IPS-NIHi7 (cell line): ENCODE data around the gene HAT1.

Experiments
- DNase-seq: peaks from one replicate; pipeline ENCODE4 v3.0.0; 2012; ENCODE audit warnings: mixed read lengths; ENCODE audit errors: extremely low spot score

Gene HAT1

DNA sequence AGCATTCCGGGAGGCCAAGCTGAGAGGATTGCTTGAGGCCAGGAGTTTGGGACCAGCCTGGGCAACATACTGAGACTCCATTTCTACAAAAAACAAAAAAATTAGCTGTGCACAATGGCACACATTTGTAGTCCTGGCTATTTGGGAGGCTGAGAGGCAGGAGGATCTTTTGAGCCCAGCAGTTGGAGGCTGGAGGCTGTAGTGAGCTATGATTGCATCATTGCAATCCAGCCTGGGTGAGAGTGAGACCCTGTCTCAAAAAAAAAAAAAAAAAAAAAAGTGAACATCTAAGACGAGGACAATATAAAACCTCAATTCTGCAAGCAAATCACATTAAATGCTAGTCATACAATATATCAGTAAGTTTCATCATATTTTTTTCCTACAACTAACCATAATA lies 2.8 kb upstream of the HAT1 start:
- no peak for DNase-seq

DNA sequence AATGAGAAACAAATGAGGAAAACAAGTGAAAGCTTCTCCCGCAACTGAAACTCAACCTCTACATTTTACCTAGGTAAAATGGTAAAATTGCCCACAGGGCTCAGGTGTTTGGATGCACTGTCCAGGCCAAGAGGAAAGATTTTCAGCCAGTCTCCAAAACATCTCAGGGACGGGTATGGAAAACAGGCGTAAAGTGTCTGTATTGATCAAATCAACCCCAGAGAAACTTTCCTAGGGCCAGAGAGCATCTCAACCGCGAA lies 361 bp upstream of the HAT1 start:
- no peak for DNase-seq

DNA sequence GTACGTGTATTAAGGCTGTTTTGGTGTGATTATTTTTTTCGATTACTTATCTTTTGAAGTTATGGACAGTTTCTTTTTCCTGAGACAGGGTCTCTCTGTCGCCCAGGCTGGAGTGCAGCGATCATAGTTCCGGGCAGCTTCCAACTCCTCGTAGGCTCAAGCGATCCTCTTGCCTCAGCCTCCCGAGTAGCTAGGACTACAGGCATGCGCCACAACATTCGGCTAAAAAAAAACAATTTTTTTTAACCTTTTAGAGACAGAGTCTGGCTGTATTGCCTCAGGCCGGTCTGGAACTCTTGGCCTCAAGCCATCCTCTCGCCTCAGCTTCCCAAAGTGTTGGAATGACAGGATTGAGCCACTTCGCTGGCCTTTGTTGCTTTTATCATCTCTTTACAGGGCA lies 945 bp downstream of the HAT1 start:
- no peak for DNase-seq

DNA sequence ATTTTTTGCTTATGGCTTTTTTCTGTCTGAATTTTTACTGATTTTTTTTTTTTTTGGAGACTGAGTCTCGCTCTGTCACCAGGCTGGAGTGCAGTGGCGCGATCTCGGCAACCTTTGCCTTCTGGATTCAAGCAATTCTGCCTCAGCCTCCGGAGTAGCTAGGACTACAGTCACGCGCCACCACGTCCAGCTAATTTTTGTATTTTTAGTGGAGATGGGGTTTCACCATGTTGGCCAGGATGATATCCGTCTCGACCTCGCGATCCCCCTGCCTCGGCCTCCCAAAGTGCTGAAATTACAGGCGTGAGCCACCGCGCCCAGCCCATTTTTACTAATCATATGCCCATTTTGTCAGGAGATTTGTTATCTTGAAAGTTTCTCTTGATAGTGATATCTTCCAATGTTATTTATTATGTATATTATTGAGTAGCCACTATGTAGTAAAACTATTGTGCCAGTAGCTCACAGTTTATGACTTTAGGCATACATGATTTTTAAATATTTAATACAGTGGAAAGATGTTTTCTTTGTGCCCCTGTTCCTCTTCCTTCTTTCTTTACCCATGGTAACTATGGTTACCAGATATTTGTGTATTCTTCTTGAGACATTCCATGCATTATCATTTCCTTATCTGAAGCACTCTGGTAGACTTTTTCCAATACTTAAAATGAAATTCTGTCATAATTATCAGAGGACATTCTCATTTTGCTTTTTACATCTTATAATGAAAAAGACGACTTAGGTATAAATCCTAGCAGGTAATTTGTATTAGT lies 2.1 kb downstream of the HAT1 start:
- DNase-seq: no peak

DNA sequence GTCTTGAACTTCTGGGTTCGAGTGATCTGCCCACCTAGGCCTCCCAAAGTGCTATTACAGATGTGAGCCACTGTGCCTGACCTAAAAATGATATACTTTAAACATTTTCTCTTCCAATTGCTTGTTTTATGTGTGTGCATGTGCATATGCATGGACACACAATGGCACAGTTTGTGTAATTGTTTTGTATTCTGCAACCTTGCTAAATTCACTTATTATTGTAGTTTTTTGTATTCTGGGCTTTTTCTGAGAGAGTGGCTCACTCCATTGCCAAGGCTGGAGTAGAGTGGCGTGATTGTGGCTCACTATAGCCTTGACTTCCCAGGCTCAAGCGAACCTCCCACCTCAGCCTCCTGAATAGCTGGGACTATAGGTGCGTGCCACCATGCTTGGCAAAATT lies 8.1 kb downstream of the HAT1 start:
- DNase-seq: no peak

DNA sequence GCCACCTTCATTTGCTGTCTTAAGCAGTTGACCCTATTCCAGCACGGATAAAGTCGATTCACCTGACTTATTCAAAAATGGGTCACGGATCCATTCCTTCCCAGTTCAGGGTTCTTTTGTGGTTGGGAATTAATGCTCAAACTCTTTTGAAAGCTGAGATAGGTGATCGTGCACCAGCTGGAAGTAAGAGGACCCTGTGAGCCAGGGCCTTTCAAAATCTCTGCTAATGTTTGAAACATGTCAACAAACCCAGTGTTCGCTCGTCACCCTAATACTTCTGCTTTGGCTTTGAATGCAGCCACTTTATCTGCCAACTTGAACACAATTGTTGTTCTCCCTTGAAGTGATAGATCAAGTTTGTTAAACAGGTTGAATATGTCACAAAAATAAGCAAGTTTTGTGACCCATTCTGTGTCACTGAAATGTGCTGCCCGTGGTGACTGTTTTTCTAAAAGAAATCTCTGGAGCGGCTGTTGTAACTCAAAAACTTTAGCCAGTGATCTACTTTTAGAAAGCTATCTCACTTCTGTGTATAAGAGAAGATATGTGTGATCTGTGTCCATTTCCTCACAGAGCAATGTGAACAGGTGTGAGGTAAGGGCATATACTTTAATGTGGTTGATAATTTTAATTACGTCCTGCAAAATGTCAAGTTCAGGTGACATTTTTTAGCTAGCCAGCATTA lies 16.9 kb downstream of the HAT1 start:
- DNase-seq: no peak

DNA sequence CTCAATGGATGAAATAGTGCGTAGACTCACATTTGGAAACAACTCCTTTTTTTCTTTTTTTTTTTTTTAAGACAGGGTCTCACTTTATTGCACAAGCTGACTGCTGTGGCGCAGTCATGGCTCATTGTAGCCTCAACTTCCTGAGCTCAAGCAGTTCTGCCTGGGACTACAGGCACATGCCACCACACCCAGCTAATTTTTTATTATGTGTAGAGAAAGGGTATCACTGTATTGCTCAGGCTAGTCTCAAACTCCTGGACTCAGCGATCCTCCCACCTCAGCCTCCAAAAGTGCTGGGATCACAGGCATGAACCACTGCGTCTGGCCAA lies 17.4 kb downstream of the HAT1 start:
- no peak for DNase-seq

DNA sequence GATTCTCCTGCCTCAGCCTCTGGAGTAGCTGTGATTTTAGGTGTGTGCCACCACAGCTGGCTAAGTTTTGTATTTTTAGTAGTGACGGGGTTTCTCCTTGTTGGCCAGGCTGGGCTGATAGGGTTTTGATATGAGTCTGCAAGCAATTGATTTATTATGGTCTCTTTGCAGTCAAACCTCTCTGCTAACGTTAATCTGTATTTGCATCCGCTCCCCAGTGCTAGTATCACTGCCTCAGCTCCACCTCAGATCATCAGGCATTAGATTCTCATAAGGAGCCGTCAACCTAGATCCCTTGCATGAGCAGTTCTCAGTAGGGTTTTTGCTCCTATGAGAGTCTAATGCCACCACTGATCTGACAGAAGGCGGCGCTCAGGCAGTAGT lies 19.0 kb downstream of the HAT1 start:
- DNase-seq: no peak

DNA sequence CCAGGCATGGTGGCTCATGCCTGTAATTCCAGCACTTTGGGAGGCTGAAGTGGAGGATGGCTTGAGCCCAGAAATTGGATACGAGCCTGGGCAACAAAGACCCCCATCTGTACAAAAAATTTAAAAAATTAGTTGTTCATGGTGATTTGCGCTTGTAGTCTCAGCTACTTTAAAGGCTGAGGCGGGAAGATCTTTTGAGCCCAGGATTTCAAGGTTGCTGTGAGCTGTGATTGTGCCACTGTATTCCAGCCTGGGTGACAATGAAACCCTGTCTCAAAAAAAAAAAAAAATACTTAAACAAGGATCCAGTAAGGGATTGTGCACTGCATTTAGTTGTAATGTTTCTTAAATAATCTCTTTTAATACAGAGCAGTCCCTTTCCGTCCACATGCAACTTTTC lies 21.6 kb downstream of the HAT1 start:
- no peak for DNase-seq

DNA sequence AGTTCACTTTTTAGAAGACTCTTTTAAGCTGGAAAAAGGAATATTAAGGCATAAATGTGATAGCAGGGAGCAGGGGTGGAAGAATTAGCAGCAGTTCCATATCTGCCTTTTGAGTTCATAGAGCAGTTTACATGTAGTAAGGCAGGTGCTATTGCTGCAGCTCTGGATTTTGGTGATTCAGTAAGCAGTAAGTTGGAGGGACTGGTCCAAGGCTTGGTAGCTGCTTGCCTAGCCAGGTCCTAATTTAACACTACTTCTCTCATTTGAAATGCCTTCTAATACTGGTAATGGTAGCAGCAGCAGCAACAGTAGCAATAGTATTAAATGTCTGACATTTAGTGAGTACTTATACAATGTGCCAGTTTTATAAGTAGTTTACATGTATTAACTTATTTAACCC lies 30.0 kb downstream of the HAT1 start:
- no peak for DNase-seq

DNA sequence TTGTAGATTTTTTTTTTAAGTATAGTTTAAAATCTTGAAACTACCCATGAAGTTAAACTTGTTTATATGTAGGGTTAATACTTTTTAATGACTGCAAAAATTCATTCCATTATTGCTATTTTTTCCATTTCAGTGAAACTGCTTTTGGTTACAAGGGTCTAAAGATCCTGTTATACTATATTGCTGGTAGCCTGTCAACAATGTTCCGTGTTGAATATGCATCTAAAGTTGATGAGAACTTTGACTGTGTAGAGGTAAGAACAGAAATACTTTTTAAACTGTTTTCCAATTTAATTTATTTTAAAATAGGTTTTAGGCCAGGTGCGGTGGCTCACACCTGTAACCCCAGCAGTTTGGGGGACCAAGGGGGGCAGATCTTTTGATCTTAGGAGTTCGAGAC lies 30.5 kb downstream of the HAT1 start:
- DNase-seq: no peak

DNA sequence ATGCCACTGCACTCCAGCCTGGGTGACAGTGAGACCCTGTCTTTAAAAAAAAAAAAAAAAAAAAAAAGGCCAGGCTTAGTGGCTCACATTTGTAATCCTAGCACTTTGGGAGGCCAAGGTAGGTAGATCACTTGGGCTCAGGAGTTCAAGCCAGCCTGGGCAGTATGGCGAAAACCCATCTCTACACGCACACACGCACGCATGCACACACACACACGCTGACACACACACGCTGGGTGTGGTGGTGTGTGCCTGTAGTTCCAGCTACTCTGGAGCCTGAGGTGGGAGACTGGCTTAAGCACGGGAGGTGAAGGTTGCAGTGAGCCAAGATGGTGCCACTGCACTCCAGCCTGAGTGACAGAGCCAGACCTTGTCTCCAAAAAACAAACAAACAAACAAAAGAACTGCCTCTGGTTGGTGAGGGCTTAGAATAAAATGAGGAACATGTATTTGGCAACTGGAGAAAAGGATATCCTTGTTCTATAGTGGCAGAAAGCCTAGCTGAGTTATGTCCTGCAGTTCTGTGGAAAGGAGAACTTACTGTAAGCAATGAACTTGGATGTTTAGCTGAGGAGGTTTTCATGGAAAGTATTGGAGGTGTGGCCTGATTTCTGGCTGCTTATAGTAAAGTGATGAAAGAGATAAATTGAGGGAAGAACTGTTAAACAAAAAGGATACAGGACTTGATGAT lies 34.0 kb downstream of the HAT1 start:
- DNase-seq: no peak

DNA sequence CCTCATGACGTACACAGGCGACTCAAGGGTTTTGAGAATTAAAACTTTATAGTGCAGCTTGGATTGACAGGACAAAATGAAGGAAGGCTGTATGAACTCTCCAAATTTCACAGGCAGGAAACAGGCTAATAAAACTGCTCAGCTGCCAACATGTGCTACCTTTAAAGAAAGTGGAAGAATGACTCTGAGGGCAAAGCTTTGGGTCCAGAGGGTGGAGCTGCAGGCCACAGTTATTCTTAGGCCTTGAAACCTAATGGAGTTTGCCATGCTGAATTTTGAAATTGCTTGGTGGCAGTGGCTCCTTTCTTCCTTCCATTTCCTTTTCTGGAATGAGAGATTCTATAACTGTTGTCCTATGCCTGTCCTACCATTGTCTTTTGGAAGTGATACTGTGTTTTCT lies 34.8 kb downstream of the HAT1 start:
- DNase-seq: peak; percentile 16

DNA sequence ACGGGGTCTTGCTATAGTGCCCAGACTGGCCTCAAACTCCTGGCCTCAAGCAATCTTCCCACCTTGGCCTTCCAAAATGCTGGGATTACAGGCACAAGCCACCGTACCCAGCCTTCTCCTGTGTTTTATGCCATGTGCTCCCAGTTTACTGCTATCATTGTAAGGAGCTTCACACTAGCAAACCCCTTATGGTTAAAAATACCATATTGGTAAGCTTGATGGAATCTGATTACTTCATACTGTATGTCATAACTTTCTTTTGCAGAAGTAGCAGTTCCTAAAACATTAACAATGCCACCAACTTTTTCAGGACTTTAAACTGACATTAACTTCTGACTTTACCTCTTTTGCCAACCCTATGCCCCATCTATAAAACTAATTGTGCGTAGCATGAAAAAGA lies 36.2 kb downstream of the HAT1 start:
- DNase-seq: no peak

DNA sequence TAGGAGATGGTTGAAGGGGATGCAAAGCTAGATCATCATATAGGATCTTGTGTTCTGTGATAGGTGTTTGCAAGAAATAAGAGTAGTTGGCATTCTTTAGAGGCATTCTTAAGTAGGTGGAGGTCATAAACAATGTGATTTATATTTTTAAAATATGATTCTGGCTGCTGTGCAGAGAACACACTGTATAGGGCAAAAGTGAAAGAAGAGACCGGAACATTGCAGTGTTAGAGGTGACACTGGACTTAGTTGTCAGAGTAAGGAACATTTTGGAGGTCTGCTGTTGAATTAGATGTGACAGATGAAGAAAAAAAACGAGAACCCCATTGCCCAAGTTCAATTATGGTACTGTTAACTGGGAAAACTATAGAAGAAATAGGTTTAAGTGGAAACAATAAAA lies 37.7 kb downstream of the HAT1 start:
- DNase-seq: no peak

DNA sequence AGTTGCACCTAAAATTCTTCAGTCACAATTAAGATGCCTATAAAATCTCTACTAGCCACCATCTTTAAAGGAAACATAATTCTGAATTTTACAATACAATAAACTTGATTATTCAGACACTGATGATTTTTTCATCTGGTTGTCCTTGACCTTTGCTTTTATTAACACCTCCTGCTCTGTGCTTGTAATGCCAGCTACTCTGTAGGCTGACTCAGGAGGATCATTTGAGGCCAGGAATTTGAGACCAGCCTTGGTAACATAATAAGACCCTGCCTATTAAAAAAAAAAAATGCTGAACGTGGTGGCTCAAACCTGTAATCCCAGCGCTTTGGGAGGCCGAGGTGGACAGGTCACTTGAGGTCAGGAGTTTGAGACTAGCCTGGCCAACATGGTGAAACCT lies 38.3 kb downstream of the HAT1 start:
- no peak for DNase-seq

DNA sequence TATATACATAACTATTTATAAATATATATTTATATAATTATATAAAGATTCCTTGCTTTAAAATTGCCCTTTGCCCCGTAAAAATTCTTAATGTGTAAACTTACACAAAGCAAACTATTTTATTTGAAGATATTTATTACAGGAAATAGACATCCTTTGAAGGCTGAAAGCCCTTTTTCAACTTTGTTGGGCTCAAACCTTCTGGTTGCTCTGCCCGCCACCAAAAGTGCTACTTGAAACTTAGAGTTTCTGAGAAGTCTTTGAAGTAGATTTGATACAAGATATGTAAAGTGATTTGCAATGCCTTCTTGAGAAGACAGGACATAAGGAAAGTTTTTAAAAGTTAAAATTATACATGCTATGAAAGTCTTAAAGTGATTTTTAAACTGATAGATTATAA lies 40.9 kb downstream of the HAT1 start:
- DNase-seq: no peak

DNA sequence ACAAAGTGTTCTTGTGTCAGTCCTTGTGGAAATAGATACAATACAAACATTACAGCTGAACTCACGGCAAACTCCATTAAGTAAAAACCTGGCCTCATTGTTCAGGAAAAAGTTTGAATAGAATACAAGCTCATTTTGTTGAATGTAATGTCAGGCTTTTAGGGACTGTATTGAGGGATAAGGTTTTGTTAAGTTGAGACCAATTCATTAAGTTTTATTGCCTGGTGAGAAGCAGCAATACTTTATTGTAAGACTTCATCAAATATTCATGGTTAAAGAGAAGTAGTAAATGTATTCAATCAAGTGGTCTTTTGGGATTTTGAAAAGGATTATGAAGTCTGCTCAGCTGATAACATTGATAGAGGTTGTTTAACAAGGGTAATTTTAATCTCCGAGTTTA lies 42.0 kb downstream of the HAT1 start:
- DNase-seq: no peak

DNA sequence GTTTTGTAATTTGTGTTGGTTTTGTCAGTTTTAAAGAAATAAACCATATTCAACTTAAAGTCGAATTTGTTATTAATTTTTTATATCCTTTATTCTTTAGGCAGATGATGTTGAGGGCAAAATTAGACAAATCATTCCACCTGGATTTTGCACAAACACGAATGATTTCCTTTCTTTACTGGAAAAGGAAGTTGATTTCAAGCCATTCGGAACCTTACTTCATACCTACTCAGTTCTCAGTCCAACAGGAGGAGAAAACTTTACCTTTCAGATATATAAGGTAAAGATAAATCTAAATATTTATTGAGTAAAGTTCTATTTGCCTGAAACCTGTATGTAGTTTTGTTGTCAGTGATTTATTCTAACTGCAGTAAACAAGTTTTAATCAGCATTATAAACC lies 43.0 kb downstream of the HAT1 start:
- DNase-seq: no peak

DNA sequence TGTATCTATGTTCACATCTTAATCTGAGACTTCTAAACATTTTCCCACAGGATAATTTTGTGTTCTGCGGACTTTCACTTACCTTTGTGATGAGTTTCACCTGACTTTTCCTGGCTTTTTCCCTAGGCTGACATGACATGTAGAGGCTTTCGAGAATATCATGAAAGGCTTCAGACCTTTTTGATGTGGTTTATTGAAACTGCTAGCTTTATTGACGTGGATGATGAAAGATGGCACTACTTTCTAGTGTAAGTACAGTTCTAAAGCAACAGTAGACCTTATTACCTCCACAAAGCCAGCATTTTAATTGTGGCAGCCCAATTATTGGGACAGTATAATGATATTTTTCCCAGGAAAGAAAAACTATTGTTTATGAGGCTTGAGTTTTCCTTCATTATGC lies 43.4 kb downstream of the HAT1 start:
- no peak for DNase-seq

DNA sequence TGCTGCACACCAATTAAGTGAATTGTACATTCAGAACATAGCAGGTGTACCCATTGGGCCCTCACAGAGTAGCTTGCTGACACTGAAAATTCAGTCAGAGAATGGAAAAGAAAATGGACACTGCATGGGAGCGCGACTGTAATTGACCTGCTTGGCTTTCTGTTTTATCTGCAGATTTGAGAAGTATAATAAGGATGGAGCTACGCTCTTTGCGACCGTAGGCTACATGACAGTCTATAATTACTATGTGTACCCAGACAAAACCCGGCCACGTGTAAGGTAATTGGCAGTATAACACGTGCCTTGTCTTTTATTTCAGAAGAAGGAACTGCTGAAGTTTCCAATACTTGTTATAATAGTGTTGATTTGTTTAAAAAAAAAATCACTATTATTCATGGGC lies 44.0 kb downstream of the HAT1 start:
- no peak for DNase-seq

DNA sequence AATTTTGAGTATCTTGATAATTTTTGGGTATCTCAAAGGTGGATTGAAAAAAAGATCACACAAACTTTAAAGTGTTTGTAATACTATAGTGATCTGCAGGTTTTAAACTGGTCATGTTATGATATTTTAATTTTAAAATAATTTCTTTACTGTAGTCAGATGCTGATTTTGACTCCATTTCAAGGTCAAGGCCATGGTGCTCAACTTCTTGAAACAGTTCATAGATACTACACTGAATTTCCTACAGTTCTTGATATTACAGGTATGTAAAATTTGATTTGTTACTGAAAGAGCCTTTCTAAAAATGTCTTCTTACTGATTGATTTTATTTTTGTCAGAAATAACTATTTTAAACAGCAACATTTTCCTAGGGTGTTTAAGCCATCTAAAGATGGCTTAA lies 44.4 kb downstream of the HAT1 start:
- DNase-seq: no peak

DNA sequence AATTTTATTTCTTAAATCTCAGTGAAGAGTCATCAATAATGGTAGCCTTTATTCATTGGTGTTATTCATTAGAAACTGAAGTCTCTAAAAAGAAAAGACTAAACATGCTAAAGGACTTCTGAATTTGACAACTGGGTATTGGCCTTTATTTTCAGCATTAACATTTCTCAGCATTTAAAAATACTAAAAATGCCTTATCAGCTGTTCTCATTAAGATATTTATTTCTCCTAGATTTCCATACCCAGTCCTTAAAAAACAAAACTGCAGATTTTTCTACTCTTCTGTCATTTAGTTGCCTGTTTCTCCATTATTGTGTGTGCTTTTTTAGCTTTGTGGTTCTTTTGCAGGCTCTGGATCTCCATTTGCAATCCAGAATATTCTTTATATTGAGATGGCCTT lies 46.2 kb downstream of the HAT1 start:
- DNase-seq: no peak
